GM12892 (cell line): ENCODE data around the gene PLAC1.

Source experiments
- POLR2A ChIP-seq: IDR thresholded peaks from 2 replicates; pipeline ENCODE4 v1.6.1; 2011; ENCODE audit warnings: low read depth, low read length, control low read depth
- POLR2AphosphoS5 ChIP-seq: IDR thresholded peaks from 2 replicates; pipeline ENCODE4 v1.6.1; 2011; ENCODE audit warnings: low read depth, low read length, control low read depth

DNA sequence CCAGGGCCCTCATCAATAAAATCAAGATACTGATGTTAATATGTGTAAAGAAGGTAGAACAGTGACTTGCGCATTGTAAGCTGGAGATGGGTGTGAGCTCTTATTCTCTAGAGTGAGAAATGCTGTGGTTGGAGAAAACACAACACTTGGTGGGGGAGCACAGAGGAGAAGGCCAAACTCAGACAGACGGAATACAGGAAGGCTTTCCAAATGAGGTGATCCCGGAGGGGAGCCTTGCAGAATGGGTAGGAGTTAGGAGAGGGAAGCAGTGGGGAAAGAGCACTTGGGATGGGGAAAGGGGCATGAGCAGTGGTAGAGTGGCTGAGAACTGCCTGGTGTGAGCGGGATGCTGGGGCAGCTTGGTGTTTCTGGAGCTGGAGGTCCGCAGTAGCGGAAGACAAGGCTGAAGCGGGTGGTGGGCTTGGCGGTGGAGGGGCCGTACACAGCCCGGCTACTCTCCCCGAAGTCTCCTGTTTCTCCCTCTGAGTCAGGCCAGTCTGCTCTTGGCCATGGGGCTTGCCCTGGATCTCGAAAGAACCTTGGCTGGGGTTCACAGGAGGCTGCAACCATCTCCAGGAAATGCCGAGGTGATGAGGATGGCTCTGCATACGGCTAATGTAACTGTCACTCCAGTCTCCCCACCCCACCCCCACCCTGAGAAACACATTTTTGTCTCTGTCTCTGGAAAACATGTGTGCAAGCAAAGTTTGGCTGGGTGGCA, 11.3 kb upstream of the PLAC1 start:
- TF ChIP-seq POLR2AphosphoS5 = no peak
- no peak for TF ChIP-seq POLR2A
